NCI-H1092 treated with DMSO at 0.1 percent for 48 hours (cell line): ENCODE results near the gene TMEM61.
"Not testable (repeated sequence)": the region's sequence is repeated elsewhere in the genome, so short reads cannot be mapped to it uniquely, and the experiment has no call there.

ENCODE experiments used
- DNase-seq: peaks from one replicate; lab custom pipeline; 2025; lab: John Stamatoyannopoulos, UW

Gene TMEM61

DNA sequence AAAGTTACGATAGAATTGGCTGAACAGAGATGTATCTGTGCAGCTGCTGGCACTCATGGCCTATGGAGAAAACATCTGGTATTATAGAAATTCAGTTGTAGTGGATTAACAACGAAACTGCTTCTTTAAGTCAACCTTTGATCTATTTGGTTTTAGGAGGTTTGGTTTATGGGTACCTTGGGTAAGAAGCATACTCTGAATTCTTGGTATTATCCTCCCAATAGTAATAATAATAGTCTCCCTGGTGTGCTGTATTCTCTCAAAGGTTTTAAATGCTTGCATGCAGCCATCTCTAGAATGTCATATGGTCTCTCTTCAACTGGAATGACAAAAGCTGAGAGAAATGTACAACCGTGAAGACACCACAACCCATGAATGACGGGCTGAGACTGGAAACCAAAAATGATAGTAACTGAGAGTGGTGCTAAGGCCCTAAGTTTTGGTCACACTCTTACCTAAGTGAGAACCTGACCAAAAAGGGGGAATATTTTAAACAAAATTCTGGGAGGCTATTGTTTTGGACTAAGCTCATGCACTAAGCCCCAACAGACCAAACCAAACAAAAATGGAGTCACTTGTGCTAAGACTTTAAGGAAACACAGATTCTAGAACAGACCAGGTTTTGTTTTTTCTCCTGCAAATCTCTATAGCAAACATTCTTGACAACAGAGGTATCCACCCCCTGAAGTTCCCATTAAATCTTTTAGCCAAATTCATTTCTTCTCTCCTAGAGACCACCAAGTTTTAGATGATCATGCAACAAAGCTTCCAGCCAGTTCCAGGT is 17.6 kb upstream of the TMEM61 start:
- DNase-seq, result no peak

DNA sequence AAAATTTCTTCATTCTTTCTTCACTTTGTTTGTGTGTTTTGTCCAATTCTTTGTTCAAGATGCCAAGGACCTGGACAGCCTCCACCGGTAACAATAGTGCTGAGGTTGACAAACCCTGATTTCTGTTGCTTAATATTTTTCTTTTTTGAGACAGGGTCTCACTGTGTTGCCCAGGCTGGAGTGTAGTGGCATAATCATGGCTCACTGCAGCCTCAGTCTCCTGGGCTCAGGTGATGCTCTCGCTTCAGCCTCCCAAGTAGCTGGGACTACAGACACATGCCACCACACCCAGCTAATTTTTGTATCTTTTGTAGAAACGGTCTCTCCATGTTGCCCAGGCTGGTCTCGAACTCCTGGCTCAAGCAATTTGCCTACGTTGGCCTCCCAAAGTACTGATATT is 16.6 kb upstream of the TMEM61 start:
- not testable (repeated sequence) for DNase-seq

DNA sequence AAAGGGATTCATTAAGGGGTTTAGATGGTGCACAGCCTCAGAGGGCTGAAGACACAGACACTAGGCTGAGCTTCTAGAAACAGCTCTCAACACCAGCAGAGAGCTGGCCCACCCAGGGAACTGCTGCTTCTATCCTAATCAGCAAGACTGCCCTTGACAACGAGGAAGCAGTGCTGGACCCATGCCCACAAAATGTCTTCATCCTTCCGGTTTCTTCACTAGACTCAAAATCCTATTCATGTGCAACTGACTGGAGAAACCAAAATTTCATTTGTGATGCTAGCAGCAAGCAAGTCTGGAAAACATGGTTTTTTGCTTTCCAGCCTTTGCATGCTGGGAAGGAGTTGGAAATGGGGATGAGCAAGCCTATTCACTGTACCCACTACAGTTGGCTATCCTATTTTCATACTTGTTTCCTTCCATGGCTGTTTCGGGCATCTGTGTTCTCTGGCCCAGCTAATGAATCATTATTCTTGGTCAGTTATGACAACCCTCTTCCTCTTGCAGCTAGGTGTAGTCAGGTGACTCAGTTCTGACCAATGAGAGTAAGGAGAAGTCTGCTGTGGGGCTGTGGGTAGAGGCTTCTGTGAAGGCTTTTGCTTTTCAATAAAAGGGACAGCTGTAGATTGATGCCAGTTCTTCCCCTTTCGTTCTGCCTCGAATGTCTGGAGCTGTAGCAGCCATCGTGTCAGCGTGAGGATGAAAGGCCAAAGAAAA is 14.6 kb upstream of the TMEM61 start:
- no peak for DNase-seq

DNA sequence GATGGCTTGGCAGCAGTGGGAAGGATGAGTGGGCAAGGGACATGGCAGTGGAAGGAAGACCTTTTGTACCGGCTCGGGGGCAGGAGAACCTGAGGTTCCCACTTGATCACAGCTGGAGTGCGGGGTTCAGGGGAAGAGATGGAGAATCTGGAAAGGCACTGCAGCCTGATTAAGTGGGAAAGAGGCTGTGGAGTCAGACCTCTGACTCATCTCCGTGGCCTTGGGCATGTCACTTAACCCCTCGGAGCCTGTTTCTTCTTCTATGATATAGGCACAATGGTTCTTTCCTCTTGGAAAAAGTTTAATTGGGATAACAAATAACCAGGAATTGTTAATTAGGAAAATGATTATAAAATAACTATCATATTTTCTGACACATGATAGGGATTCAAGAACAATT is 13.1 kb upstream of the TMEM61 start:
- DNase-seq, result no peak

DNA sequence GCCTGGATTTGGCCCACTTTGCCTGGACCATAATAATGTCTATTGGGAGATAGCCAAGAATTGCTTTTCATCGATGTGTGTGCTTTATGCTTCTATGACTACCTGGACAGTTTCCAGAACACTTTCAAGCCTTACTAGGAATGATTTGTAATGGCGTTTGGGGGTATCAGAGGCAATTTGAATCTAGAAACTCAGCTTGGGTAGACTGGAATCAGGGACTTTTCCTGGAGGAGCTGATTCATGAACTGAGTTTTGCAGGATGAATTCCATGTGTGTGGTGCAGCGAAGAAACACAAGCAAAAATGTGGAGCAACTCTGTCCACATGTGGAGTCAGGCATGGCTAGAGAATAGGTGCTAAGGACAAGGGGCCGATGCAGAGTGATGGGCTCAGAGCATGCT is 11.9 kb upstream of the TMEM61 start:
- peak; percentile 68 for DNase-seq

DNA sequence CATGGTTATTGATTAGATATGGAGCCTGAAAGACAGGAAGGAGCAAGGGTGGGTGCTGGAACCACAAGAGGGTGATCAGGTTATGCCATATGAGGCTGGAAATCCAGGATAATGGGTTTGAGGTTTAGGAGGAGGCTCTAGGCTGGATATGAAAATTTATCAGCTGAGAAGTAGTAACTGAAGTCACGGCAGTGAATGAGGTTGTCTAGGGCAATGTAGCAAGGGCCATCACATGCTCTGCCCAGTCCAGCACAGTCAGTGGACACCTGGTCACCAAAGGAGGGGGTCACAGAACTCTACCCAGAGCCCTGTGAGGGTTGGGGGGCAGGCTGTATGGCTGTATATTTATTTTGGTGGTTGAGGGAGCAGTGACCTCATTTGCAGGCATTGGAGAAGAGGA is 10.5 kb upstream of the TMEM61 start:
- no peak for DNase-seq

DNA sequence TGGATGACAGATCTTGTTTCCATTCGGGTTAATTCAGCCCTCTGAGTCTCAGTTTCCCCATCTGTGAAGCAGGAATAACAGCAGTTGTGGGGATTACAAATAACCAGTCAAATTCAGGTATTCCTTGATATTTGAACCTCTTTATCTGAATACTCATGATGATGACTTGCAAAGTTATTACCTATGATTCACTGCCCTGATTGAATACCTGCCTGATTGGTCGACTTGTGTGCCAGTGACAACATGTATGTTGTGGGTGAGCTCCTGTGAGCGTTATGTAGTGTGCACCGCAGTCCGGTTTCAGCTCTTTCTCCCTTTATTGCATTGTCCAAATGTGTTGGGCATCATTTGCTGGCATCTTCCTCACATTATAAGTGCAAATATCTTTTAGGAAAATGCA is 9.5 kb upstream of the TMEM61 start:
- DNase-seq, result no peak

DNA sequence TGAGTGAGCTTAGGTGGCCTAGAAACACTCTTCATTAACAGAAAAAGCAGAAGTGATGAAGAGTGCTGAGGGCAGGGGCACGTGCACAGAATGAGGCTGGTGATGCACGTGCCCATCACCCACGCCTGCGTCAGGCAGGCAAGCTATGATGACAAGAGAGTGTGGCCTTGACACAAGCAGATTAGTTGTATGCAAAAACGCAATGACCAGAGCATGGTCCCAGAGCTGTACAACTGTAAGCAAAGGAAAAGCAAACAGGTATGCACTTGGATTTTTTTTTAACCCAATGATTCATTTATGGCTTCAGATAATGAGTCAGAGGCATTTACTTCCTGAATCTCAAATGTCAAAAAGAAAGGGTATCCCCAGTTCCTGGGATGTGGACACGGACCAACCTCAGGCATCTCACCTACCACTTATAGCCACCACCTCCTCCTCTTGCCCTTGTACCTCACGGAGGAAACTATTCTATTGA is 9.1 kb upstream of the TMEM61 start:
- DNase-seq, result no peak

DNA sequence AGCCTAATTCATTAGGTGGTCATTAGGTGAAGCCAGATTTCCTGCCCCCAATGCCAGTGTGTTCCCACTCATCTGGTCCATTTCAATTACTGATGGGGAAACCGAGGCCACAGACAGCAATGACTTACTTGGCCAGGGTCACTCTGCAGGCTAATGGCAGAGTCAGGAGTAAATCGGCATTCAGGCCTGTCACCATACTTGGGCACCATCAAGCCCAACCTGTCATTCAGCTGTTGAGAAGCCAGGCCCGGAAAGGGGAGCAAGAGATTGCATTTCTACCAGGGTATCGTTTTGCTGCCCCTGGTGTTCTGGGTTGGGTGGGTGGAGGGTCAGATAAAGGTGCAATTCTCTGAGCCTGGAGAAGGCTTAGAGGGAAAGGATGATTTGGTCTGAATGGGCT is 8.0 kb upstream of the TMEM61 start:
- DNase-seq, result no peak

DNA sequence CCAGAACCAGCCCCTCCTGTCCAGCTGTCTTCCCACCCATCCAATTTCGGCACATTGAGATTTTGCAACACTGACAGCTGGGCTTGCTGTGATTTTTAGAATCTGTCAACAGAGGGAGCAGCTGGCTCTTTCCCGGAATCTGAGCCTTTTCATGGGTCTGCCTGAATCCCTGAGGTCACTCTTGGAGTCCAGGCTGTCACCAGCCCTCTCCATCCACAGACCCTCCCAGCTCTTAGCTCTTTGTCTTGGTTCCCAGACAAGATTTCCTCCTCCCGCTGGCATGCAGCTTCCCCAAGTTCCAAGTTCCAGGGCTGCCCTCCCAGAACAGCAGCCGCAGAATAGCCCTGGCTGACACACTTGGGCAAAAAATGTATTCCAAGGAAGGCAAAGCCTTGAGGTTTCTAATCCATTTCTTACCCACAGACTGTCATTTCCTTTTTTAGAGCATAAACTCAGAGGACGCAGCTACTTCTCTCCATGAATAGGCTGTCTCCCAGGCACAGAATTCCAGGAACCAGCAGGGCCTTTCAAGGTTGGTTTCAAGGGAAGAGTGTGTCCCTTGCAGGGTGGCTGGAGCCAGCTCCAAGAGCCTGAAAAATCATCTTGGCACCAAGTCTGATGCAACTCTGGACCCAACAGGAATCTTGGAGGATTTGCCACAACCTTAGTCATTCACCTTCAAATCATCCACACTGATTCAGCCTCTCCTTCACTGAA is 7.1 kb upstream of the TMEM61 start:
- peak; percentile 11 for DNase-seq

DNA sequence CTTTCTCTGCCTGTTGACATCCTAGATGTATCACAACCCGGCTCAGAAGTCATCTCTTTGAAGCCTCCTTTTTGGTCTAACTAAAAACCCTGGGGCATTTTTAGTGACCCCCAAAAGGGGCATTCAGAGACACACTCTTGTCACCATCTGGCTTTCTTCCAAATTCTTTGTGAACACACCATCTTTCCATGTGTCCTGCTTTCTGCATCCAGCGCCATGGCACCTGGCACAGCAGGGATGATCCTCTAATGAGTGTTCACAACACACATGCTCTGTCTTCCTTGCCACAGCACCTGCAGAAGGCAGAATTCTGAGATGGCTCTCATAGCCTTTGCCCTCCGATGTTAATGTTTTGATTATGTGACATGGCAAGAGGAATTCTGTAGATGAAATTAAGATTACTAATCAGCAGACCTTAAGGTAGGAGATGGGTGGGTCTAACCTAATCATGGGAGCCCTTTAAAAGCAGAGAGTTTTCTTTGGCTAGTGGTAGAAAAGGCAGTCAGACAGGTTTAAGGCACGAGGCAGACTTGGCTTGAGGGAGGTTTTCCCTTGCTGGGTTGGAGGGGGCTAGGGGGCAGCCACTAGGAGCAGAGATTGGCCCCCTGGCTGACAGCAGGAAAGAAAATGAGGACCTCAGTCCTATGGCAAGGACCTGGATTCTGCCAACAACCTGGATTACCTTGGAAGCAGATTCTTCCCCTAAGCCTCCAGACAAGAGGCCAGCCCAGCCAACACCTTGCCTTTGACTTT is 4.9 kb upstream of the TMEM61 start:
- peak; percentile 60 for DNase-seq

DNA sequence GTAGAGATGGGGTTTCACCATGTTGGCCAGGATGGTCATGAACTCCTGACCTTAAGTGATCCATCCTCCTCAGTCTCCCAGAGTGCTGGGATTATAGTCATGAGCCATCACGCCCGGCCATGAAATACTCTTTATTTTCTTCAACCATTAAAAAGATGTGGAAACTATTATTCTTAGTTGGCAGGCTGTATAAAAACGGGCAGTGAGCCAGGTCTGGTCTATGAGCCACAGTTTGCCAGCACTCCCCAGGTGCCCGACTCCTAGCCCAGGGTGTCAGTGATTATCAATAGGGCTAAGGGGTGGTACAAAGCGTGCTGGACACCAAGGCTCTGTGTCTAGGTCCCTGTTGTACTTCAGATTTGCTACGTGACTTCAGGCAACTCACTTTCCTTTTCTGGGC is 3.7 kb upstream of the TMEM61 start:
- peak; percentile 76 for DNase-seq

DNA sequence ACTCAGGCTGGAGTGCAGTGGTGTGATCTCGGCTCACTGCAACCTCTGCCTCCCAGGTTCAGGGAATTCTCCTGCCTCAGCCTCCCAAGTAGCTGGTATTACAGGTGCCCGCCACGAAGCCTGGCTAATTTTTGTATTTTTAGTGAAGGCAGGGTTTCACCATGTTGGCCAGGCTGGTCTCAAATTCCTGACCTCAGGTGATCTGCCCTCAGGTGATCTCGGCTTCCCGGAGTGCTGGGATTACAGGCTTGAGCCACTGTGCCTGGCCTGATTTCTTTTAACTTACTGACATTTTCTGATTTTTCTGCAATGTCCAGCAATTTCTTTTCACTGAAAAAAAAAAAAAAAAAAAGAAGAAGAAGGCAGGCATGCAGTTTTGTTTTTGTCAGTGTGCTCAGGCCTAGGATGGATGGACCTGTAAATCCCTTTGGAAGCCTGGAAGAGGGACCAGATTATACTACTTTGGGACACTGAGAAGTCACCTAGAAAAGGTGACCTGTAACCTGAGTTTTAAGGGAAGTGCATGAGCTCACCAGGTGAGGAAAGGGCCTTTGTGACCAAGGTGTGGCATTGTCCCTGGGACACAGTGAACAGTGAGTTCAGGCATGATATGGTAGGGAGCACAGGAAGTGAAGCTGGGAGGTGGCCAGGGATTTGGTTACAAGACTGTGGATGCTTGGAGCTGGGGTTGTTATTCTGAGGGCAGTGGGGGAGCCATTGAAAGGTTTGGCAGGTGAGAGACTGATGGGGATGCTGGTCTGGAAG is 2.7 kb upstream of the TMEM61 start:
- DNase-seq, result no peak

DNA sequence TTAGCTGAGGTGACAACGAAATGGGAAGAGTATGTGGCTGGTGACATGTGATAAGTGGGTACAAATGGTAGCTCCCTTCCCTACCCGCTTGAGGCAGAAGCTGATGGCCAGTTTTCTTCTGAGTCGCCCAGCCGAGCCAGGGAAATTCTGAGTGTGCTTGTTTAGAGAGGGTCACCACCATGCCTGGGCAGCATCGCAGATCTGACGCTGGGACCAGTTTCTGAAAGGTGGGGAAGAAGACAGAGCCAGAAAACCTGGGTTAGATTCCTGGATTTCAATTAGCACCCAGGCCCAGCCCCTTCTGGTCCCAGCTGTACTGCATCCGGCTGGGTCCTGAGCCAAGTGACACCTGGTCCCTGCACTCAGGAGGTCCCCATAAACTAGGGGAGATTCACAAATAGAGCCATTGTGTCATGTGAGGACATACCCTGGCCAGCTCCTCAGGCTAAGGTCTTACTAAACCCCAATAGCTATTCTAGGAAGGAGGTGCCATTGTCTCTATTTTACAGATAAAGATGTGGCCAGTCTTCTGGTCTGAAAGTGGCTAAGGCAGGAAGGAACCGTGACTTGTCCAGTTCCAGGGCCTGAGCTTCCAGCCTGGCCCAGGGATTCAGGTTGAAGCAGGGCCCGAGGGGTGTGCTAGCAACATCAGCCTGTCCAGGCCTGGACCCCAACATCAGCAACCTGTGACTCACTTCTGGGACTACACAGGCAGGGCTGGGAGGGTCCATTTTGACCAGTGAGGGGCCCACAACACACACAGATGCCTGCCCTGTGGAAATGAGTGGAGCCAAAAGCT is 1.7 kb upstream of the TMEM61 start:
- no peak for DNase-seq

DNA sequence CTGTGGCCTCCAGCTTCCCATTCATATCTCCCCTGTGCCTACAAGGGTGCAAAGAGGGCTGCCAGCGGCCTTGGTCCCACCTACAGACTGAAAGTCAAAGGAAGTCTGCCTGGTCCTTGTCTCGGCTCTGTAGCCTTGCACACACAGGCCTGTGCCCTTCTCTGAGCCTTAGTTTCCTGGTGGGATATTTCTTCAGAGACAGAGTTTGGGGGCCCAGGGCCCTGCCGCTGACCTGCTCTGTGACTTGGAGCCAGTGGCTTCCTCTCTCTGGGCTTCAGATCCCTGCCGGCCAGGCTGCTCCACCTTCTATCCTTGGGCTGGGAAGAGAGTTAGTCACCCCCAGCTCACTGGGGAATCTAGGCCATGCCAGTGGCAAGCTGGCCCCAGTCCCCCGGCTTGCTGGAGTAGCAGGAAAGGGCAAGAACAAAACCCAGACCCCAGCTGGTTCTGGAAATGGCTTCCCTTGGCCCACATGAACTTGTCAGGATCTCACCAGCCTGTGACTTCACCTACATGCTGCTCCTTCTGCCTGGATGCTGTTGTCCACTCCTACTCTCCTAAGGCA is 1.0 kb upstream of the TMEM61 start:
- no peak for DNase-seq

DNA sequence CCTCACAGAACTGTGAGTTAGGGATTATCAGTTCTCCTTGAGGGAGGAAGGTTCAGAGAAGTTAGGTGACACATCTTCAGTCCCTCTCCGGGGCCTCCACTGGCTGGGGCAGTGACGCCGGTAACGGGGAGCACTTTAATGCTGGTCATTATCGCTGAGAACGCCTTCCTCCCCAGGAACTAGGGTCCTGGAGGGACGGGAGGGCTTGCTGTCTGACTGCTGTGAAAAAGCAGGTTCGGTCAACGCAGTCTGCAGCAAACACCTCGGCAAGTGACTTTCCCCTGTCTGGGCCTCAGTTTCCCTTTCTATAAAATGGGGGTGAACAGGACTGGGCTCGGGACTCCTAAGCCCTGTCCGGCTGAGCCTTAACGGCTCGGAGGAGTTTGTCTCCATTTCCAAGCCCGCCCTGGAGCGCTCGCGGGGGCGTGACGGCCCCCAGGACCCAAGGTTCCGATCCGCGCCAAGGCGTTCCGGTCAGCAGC is 341 bp upstream of the TMEM61 start:
- no peak for DNase-seq

DNA sequence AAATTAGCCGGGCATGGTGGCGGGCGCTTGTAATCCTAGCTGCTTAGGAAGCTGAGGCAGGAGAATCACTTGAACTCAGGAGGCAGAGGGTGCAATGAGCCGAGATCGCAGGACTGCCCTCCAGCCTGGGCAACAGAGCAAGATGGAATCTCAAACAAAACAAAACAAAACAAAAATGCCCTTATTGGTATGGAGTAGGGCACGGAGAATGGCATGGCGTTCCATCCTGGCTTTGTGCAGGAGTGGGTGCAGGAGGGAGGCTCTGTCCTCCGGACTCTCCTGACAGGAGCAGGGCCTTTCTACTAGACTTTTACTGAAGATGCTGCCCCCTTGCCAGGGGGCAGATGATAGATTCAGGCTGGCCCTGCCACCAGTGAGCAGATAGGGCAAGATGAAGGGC is 1.0 kb downstream of the TMEM61 start:
- no peak for DNase-seq

DNA sequence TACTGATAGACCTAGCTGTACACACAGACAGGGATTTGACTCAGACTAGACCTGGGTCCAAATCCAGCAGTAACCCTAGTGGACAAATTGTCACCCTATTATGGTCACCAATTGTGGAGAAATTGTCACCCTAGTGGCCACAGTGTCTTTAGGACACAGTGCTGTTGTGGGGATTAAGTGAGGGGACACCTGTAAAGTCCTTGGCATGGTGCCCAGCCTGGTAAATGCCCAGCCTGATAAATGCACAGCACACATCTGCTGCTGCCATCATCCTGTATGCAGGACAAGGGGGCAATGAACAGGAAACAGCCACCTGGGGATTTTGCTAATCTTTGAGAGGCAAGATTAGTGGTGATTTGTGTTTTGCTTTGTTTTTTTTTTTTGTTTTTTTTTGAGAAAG is 2.3 kb downstream of the TMEM61 start:
- DNase-seq, result peak; percentile 65

DNA sequence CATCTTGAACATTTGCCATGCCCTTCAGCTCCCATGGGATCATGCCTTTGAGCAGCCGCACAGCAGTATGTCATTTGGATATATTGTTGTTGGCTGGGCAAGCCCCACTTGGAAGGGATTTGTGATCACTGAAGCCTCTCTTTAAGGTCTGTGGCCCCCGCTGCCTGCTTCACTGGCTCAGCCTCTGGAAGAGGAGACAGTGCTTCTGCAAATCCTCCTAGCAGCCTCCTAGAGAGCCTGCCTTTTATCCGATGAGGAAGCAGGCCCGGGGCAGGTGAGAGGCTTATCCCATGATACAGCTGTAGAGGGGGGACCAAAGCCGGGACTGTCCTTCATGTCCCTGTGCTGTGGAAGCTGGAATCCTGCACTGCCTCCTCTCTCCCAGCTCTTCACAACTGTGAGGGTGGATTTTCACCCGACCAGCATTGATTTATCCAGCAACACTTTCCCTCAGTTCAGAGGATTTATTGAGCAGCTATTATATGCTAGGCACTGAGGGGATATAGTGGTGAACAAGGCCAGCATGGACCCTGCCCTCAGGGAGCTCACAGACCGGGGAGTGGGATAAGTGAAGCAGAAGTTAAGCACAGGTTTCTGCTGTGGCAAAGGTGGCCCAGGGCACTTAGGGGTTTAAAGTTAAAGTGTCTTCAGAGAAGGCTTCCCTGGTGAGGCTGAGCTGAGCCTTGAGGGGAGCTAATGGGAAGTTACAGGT is 3.9 kb downstream of the TMEM61 start:
- peak; percentile 32 for DNase-seq
